UCSD-AML1 (cell line): ENCODE measurements around the gene ITGA2B.
"Not testable (repeated sequence)": the region's sequence is repeated elsewhere in the genome, so short reads cannot be mapped to it uniquely, and the experiment has no call there.

Source experiments
- DNase-seq: peaks from one replicate; lab custom pipeline; 2025; ENCODE audit not compliant: unreplicated experiment; lab: John Stamatoyannopoulos, UW

The ITGA2B gene

DNA sequence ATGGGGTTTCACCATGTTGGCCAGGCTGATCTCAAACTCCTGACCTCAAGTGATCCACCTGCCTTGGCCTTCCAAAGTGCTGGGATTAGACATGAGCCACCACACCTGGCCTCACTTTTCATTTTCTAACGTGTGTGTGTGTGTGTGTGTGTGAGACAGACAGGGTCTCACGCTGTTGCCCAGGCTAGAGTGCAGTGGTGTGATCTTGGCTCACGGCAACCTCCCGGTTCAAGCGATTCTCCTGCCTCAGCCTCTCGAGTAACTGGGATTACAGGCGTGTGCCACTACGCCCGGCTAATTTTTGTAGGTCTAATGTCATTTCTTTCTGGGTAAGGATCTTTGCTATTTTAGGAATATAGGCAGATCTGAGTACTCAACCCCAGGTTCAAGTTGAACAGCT is 4.7 kb upstream of the ITGA2B start:
- not testable (repeated sequence) for DNase-seq

DNA sequence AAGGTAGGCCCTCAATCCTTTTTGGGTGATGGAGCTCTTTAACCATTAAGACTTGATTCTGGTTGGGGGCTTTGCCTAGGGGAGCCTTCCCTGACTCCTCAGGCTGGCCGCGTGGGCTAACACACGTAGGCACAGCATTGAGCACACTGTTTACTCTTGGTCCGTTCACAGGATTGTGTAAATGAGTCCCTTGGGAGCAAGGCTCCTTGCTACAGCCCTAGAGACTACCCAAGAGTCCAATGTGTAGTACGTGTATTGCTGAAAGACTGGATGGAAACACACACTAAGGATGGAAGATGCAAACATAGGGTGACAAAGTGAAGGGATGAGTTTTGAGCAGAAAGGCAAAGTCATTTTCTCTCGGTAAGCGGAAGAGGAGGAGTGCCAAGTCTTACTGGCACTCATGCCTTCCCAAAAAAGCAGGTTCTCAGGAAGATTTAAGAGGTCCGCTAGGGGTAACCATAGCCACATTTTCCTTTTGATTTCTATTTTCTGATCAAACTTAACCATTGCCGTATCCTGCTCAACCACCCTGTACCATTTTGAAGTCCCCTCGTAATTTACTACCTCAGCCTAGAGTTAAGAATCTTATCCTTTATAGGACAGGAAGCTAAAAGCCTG is 911 bp upstream of the ITGA2B start:
- DNase-seq = no peak

- DNase-seq = peak; percentile 84
Measured at GRCh38 chr17:44389723-44390202, 314 bp upstream of the ITGA2B start.

GRCh38 chr17:44387804-44388203 is 1.6 kb downstream of the ITGA2B start:
- DNase-seq = no peak

DNA sequence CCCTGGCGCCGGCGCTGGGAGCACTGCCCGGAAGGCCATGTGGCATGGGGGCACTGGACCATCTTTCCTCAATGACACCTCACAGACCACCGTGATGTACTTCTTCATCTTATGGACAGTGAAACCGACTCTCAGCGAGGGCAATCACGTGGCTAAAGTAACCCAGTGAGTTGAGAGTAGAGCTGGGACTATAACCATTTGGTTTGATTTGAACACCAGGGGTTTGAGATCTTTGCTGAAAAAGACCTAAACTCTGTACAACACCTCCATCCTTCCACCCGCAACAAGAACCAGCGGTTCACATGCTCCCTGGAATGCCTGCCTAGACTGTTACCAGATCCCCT is 3.3 kb downstream of the ITGA2B start:
- no peak for DNase-seq

GRCh38 chr17:44385287-44386181 is 3.9 kb downstream of the ITGA2B start:
- DNase-seq = no peak

GRCh38 chr17:44384823-44385286 is 4.6 kb downstream of the ITGA2B start:
- no peak for DNase-seq

DNA sequence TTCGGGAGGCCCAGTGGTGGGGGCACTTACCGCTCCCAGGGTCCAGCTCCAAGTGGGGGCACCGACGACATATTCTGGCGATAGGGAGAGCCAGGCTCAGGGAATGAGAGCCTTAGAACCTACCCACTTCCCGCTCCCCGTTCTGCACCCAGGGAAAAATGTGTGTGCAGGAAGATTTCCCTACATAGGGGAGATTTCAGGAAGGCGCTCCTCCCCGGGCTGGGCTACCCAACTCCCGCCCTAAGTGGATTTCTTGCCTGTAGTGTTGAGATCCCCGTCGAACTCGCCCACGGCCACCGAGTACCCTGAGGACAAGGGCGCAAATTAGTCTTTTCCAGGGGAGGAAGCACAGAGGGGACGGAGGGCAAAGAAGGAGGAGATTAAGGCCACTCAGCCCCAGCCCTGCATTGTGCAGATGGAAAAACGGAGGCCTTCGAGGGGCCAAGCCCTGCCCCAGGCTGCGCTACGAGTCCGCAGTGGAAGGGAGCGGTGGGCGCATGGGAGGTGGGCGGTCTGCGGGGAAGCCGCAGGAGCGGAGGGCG is 5.1 kb downstream of the ITGA2B start:
- no peak for DNase-seq

DNA sequence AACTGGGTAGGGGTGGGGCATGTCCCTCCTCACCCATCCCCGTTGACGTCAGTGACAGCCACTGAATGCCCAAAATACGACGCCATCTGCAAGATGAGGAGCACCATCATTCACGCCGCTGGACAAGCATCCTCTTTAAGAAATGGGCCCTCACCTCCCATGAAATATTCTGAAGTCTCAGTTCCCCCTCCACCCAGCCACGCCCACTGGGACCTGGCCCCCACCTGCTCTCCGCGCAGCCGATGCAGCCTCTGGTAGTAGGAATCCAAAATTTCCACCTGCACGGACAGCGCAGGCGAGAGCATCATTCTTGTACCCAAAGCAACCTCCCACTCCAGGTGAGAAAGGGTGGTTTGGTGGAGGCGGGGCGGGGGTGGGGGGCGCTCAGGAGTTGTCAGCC is 5.6 kb downstream of the ITGA2B start:
- DNase-seq = no peak

DNA sequence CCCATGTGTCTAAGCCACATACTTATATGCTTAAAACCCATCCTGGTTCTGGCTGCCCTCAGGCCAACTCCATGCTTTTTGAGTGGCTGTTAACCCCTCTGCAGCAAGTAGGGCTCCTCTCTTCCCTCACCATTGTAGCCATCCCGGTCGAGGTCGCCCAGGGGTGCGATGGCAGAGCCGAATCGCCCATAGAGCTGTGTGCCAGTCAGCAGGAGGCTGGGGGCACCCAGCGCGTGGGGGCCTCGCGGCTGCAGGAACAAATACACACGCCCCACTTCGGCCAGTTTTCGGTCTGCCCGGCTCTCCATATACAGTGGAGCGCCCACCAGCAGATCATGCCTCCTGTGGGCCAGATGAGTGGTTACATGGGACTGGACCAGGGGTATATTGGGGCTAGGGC is 6.1 kb downstream of the ITGA2B start:
- DNase-seq = no peak

GRCh38 chr17:44382917-44383316 is 6.5 kb downstream of the ITGA2B start:
- DNase-seq = no peak

GRCh38 chr17:44381810-44382305 is 7.6 kb downstream of the ITGA2B start:
- no peak for DNase-seq

GRCh38 chr17:44380767-44381166 is 8.7 kb downstream of the ITGA2B start:
- no peak for DNase-seq

GRCh38 chr17:44379887-44380286 is 9.6 kb downstream of the ITGA2B start:
- DNase-seq = no peak

DNA sequence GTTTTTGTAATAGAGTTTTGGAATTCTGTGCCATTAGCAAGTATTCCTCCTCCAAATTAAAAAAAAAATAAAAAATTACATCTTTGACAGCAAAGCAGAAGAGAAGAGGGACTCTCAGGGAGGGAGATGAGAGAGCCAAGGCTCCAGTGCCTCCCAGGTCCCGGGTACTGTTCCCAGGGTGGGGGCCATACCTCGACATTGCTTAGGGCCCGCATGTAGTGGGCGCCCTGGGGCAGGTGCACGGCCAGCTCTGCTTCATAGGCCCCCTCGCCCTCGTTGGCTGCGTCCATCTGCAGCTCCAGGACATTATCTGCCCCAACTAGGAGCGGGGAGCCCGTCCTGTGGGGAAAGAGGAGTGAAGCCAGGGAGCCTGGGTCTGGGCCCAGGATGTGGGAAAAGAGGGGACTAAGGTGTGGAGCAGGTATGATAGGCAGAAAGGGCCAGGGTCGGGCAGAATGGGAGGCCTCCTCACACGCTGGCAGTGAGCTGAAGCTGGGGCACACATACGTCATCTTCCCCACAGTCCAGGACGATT is 11.2 kb downstream of the ITGA2B start:
- DNase-seq = no peak

DNA sequence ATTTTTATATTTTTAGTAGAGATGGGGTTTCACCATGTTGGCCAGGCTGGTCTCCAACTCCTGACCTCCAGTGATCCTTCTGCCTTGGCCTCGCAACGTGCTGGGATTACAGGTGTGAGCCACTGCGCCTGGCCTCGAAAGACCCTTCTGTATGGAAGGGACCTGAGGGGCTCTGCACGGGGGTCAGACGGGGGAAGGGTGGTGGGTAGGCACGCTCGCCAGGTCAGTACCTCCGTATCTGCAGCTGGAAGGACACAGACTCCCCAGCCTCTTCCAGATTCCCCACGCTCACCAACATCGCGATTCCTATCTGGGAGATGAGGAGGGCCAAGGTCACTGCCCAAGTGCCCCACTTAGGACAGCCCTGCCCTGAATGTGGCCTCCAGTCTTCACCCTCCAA is 12.7 kb downstream of the ITGA2B start:
- no peak for DNase-seq

DNA sequence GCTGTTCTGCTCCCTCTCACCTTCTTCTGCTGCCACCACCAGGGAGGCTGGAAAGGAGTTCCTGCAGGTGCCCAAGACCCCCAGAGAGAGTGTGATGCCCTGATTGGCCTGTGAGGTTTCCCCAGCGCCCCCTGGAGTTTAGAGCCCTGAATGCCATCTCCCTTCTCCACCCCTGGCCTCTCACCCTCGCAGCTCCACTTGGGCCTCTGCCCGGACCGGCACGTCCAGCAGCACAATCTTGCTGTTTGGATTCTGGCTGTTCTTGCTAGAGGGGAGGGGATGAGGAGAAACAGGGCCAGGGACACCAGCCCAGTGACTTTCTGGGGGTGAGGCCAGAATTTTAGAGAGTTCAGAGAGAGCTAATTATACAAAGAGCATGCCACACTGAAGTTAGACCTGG is 13.3 kb downstream of the ITGA2B start:
- DNase-seq = no peak

DNA sequence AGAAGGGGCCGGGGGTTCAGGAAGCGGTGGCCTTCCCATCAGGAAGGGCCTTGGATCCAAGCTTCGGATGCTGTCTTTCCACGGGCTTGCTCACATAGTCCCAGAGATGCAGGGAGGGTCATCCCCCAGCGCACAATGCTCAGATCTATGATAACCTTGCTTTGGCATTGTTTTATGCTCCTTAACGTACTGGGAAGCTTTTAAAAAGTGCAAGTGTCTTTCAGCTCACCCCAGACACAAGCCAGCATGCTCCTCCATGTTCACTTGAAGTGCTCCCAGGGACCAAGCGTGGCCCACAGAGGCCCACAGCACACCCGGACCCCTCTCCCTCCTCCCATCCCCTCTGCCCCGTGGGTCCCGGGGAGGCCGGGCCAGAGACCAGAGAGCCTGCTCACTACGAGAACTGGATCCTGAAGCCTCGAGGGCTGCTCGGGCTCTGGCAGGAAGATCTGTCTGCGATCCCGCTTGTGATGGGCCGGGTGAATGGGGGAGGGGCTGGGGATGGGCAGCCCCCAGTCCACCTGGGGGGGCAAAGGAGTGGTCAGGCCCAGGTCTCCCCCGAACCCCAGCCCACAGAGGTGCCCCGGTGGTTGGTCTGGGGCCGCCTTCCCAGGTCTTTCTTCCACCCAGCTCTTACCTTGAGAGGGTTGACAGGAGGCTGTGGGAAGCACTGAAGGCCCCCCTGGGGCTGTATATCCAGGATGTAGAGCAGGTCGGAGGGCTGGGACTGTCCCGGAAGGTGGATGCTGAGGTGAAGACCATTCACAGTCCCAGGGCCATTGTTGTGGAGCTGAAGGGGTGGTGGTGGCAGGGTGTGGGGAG is 14.0 kb downstream of the ITGA2B start:
- DNase-seq = no peak

- DNase-seq = no peak
Measured at GRCh38 chr17:44374306-44375195, 14.9 kb downstream of the ITGA2B start.

DNA sequence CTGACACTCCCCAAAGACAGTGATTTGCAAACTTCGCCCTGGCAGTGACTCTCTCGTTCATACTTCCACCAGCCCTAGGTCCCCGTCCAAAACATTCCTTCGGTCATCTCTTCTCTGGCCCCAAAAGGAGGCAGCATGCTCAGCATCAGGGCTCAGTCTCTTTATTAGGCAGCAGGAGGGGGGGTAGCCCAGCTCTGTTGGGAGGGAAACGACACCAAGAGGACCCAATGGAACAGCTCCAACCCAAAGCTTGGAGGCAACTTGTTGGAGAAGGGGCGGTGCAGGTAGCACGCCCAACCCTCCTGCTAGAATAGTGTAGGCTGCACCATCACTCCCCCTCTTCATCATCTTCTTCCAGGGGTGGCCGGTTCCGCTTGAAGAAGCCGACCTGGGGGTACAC is 17.4 kb downstream of the ITGA2B start:
- no peak for DNase-seq
